GM12878 (cell line): ENCODE measurements around the gene PELI1. TPM values are rescaled to one million over a fixed set of nuclear protein-coding genes. Genes with fewer than 3 reads are reported as not detected.

Experiments
- ATAC-seq: fragments of 200-7000 bp; cut with Tn5 transposase; 3 replicates; pipeline ENCODE4 v1.9.1; 2020; ENCODE audit warnings: mild to moderate bottlenecking, moderate library complexity
- BruUV-seq: library from RNA; stranded (reverse); fragments of 400-500 nt; replicated peaks from 2 replicates; lab custom pipeline; 2021; lab: Mats Ljungman, UMichigan
- CTCF ChIA-PET: fragments of 300-600 bp; sonication (Branson Sonifier 250); formaldehyde crosslinking; extraction: SDS; loops from one replicate; lab custom pipeline; 2021; ENCODE audit warnings: inconsistent platforms; lab: Yijun Ruan, JAX
- POLR2A ChIA-PET: fragments of 350-600 bp; formaldehyde crosslinking; extraction: SDS; loops from one replicate; lab custom pipeline; 2021; ENCODE audit warnings: inconsistent platforms; lab: Charles Lee
- RAD21 ChIA-PET: fragments of 300-600 bp; sonication (Branson Sonifier 250); formaldehyde crosslinking; loops from one replicate; lab custom pipeline; 2023; ENCODE audit warnings: antibody characterized with exemption; ENCODE audit not compliant: unreplicated experiment; lab: Charles Lee
- SMC1A ChIA-PET: fragments of 300-600 bp; sonication (Branson Sonifier 250); formaldehyde crosslinking; loops from one replicate; lab custom pipeline; 2023; ENCODE audit not compliant: unreplicated experiment, uncharacterized antibody; lab: Charles Lee
- DNase-seq: peaks from one replicate; pipeline ENCODE4 v3.0.0-alpha.2; 2011; ENCODE audit warnings: low read depth, low spot score
- FAIRE-seq: peaks from 3 replicates; lab custom pipeline; 2011; peaks lifted over from hg19 to GRCh38; lab: Jason Lieb, UNC
- H2AFZ ChIP-seq: 2 replicates; pipeline ENCODE4 v1.6.0; 2011; ENCODE audit warnings: low read depth, low read length, control low read depth; ENCODE audit not compliant: control insufficient read depth
- H3K27ac ChIP-seq: 2 replicates; pipeline ENCODE4 v1.5.1; 2011; ENCODE audit warnings: control low read depth; ENCODE audit not compliant: control insufficient read depth, insufficient read depth
- H3K27me3 ChIP-seq, 2 experiments: replicated peaks in 1 of 2; 2 replicates each; pipeline versions ENCODE4 v1.6.0 to v1.6.1; 2011; ENCODE audit warnings: low read length in 1 of 2; ENCODE audit not compliant: control insufficient read depth in 2 of 2, insufficient read depth in 2 of 2
- H3K36me3 ChIP-seq, 2 experiments: 2 replicates each; pipeline ENCODE4 v1.5.1; 2011; ENCODE audit warnings: low read length in 1 of 2; ENCODE audit not compliant: control insufficient read depth in 2 of 2, insufficient read depth in 2 of 2
- H3K4me1 ChIP-seq: 2 replicates; pipeline ENCODE4 v1.6.1; 2011; ENCODE audit warnings: mild to moderate bottlenecking, low read length, moderate library complexity, mixed read lengths; ENCODE audit not compliant: control insufficient read depth, insufficient read depth
- H3K4me2 ChIP-seq: 2 replicates; pipeline ENCODE4 v1.6.0; 2011; ENCODE audit warnings: control low read depth; ENCODE audit not compliant: control insufficient read depth, insufficient read depth
- H3K4me3 ChIP-seq: fragments of 200-600 bp; sonication (generic); 2 replicates; pipeline ENCODE4 v1.5.1; 2016
- H3K79me2 ChIP-seq: 2 replicates; pipeline ENCODE4 v1.6.0; 2011; ENCODE audit warnings: low read length; ENCODE audit not compliant: control insufficient read depth, insufficient read depth
- H3K9ac ChIP-seq: 2 replicates; pipeline ENCODE4 v1.8.0; 2011; ENCODE audit warnings: low read length, control low read depth, mixed read lengths; ENCODE audit not compliant: control insufficient read depth, insufficient read depth
- H3K9me3 ChIP-seq: replicated peaks from 3 replicates; pipeline ENCODE4 v1.5.1; 2011; ENCODE audit warnings: mild to moderate bottlenecking, low read length; ENCODE audit not compliant: control insufficient read depth, insufficient read depth
- H4K20me1 ChIP-seq: 2 replicates; pipeline ENCODE4 v1.6.0; 2011; ENCODE audit not compliant: control insufficient read depth, insufficient read depth
- CBX3 ChIP-seq: fragments of 200-600 bp; sonication (generic); IDR thresholded peaks from 2 replicates; pipeline ENCODE4 v1.6.1; 2016; ENCODE audit warnings: low read depth, borderline replicate concordance
- EED ChIP-seq: sonication (generic); IDR thresholded peaks from 2 replicates; pipeline ENCODE4 v1.6.1; 2016; ENCODE audit warnings: antibody characterized with exemption, low read depth
- ESRRA ChIP-seq: IDR thresholded peaks from 2 replicates; pipeline ENCODE4 v1.6.1; 2012; ENCODE audit warnings: mild to moderate bottlenecking, low read length, improper control_type of control experiment
- RFX5 ChIP-seq: IDR thresholded peaks from 2 replicates; pipeline ENCODE4 v1.6.1; 2011; ENCODE audit warnings: low read depth, low read length, improper control_type of control experiment
- STAT3 ChIP-seq: IDR thresholded peaks from 2 replicates; pipeline ENCODE4 v1.6.1; 2011; ENCODE audit warnings: low read depth, low read length, improper control_type of control experiment
- TCF7 ChIP-seq: IDR thresholded peaks from 2 replicates; pipeline ENCODE4 v1.6.1; 2014; ENCODE audit warnings: antibody characterized with exemption, borderline replicate concordance
- ZBTB11 ChIP-seq: fragments of 450-650 bp; formaldehyde crosslinking; IDR thresholded peaks from 2 replicates; pipeline ENCODE4 v1.5.0; 2022; ENCODE audit warnings: mild to moderate bottlenecking, missing genetic modification characterization
- ZNF274 ChIP-seq: IDR thresholded peaks from one replicate; pipeline ENCODE4 v1.8.0; 2011; ENCODE audit not compliant: insufficient read length, insufficient read depth
- WGBS: methylation state at CpG from one replicate; pipeline ENCODE4 v1.1.6; 2016; ENCODE audit warnings: low lambda C conversion rate; ENCODE audit not compliant: insufficient replicate concordance, insufficient coverage; ENCODE audit errors: missing lambda C conversion rate; 5-methylcytosine and 5-hydroxymethylcytosine counted together
- in situ Hi-C: fragments of 300-500 bp; cut with MboI; formaldehyde crosslinking; loops from 9 replicates; pipeline ENCODE4 v1.14.3; 2018; ENCODE audit warnings: mixed read lengths
- intact Hi-C: fragments of 100-400 bp; cut with micrococcal nuclease; formaldehyde crosslinking; loops from one replicate; pipeline ENCODE4 v1.14.2; 2022; ENCODE audit not compliant: unreplicated experiment
- polyA plus RNA-seq, 11 experiments: library from polyadenylated mRNA; depleted of rRNA in 4 of 11; unstranded in 6 of 11; stranded (reverse) in 5 of 11; fragments of >200 nt; fragmentation: Nextera tagmentation in 4 of 11; fragmentation: Illumina TruSeq in 1 of 11; extraction: Ambion mirVana in 4 of 11; extraction: Trizol in 1 of 11; gene quantifications; 1 replicate in 1 of 11; 2 replicates in 10 of 11; pipeline versions ENCODE4 v1.2.1 to v1.2.3, GENCODE V29; 2011 to 2016; ENCODE audit warnings: inconsistent platforms in 2 of 11, missing spikeins in 2 of 11, low read depth in 1 of 11
- total RNA-seq, 4 experiments: library from RNA; depleted of rRNA in 3 of 4; stranded (reverse); fragments of >200 nt in 3 of 4; fragmentation: Illumina TruSeq in 1 of 4; extraction: Trizol in 1 of 4; gene quantifications; 2 replicates each; pipeline versions ENCODE4 v1.2.1 to v1.2.3, GENCODE V29; 2013 to 2021
- TF ChIP-seq, protein P1 (sequence below): fragments of 450-650 bp; formaldehyde crosslinking; IDR thresholded peaks from 2 replicates; pipeline ENCODE4 v1.4.0; 2020; ENCODE audit warnings: mild to moderate bottlenecking, moderate library complexity

PELI1 gene
- total and polyA plus RNA-seq, 10 of the 15 experiments (the other 5 are each of a cell fraction or from before 2014, with no cell fraction given) = 12.1 to 92.0 (median 39.8) TPM

DNA sequence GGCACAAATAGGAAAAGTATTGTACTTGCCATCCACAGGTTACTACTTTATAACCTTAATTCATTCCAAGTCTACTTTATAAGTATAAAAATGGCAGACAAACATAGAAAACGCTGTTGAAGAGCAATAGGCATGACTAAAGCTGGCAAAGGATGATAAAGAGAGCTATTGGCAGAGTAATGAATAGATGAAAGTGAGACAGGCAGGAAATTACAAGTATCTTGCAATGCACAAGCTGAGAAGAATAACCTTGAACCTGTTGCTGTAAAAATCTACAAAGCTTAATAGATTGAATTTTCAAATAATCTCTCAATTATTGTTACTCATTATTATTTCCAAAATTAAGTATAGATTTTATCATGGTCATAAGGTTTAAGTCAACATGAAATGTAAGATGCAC is 8.8 kb downstream of the PELI1 start:
- Histone ChIP-seq H3K27me3 (no peaks in the 10 kb centered on the region), H3K27ac (no peak overlapping the region), H3K4me3 (no peak overlapping the region; the same call in 1 of the 2 replicates), H3K4me2 (peak overlapping the region; percentile 3)
- no TSS peak for BruUV-seq
- DNase-seq (no peak), ATAC-seq (0 out of 3 replicates have a peak, but pooled peaks have one; percentile 6)
- SMC1A ChIA-PET = interaction anchor here (0.7 to 23.5 kb wide), 15 partner anchors 8 to 193 kb away, joined by 3 to 495 read pairs (median 5); no protein-coding TSS in a partner anchor
- RAD21 ChIA-PET = interaction anchor here (0.7 to 7.4 kb wide), 15 partner anchors 10 to 194 kb away, joined by 3 to 53 read pairs (median 4); no protein-coding TSS in a partner anchor
- intact Hi-C loops = no loop called here
- TF ChIP-seq STAT3 (no peak), ZBTB11 (CRISPR knock-in tag) (no peak), ZNF274 (no peak), ESRRA (no peak), TCF7 (no peak), CBX3 (no peak), RFX5 (no peak), EED (no peak)
- TF ChIP-seq, protein P1, sequence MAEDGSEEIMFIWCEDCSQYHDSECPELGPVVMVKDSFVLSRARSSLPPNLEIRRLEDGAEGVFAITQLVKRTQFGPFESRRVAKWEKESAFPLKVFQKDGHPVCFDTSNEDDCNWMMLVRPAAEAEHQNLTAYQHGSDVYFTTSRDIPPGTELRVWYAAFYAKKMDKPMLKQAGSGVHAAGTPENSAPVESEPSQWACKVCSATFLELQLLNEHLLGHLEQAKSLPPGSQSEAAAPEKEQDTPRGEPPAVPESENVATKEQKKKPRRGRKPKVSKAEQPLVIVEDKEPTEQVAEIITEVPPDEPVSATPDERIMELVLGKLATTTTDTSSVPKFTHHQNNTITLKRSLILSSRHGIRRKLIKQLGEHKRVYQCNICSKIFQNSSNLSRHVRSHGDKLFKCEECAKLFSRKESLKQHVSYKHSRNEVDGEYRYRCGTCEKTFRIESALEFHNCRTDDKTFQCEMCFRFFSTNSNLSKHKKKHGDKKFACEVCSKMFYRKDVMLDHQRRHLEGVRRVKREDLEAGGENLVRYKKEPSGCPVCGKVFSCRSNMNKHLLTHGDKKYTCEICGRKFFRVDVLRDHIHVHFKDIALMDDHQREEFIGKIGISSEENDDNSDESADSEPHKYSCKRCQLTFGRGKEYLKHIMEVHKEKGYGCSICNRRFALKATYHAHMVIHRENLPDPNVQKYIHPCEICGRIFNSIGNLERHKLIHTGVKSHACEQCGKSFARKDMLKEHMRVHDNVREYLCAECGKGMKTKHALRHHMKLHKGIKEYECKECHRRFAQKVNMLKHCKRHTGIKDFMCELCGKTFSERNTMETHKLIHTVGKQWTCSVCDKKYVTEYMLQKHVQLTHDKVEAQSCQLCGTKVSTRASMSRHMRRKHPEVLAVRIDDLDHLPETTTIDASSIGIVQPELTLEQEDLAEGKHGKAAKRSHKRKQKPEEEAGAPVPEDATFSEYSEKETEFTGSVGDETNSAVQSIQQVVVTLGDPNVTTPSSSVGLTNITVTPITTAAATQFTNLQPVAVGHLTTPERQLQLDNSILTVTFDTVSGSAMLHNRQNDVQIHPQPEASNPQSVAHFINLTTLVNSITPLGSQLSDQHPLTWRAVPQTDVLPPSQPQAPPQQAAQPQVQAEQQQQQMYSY = no peak
- TF ChIP-seq, all 136 proteins: peak for 0
- in situ Hi-C loops = loop anchor here (5.0 kb wide), 1 partner anchor 192 kb away; no protein-coding TSS in a partner anchor
- WGBS = 93% methylated on average over 1 of the region's 1 CpG
- H2AFZ ChIP-seq = no peak overlapping the region
- H3K4me1 ChIP-seq = peaks cover 48% of the 10 kb centered on the region
- ChIA-PET CTCF (interaction anchor here (0.8 to 4.7 kb wide), 9 partner anchors 9 to 183 kb away, joined by 3 to 26 read pairs (median 4); no protein-coding TSS in a partner anchor), POLR2A (interaction anchor here (0.8 to 2.3 kb wide), 6 partner anchors 10 to 85 kb away, joined by 3 to 11 read pairs (median 4); no protein-coding TSS in a partner anchor)
- FAIRE-seq = no peak
- no peaks in the 10 kb centered on the region for H3K9me3 ChIP-seq
- no peak overlapping the region for H3K9ac ChIP-seq
- H3K79me2 ChIP-seq = peaks cover 100% of the 10 kb centered on the region
- peaks cover 0 to 31% of the 10 kb centered on the region in 2 experiments; a peak in 2 of 4 replicates for H3K36me3 ChIP-seq
- peaks cover 2% of the 10 kb centered on the region; the same call in 1 of the 2 replicates for H4K20me1 ChIP-seq
